Ishikawa (cell line): ENCODE measurements around the gene DCHS1.

Experiments
- CEBPB ChIP-seq: IDR thresholded peaks from 2 replicates; pipeline ENCODE4 v1.6.1; 2012
- CREB1 ChIP-seq: IDR thresholded peaks from 2 replicates; pipeline ENCODE4 v1.6.1; 2012; ENCODE audit warnings: low read depth
- EGR1 ChIP-seq: IDR thresholded peaks from 2 replicates; pipeline ENCODE4 v1.6.1; 2012
- EP300 ChIP-seq: IDR thresholded peaks from 2 replicates; pipeline ENCODE4 v1.6.1; 2012; ENCODE audit warnings: borderline replicate concordance
- FOXM1 ChIP-seq: IDR thresholded peaks from 2 replicates; pipeline ENCODE4 v1.6.1; 2012; ENCODE audit warnings: low read depth, borderline replicate concordance
- MAX ChIP-seq: IDR thresholded peaks from 2 replicates; pipeline ENCODE4 v1.6.1; 2012
- NFIC ChIP-seq: IDR thresholded peaks from 2 replicates; pipeline ENCODE4 v1.6.1; 2012
- RAD21 ChIP-seq: IDR thresholded peaks from 2 replicates; pipeline ENCODE4 v1.6.1; 2012; ENCODE audit warnings: low read depth
- REST ChIP-seq: IDR thresholded peaks from 2 replicates; pipeline ENCODE4 v1.6.1; 2012; ENCODE audit warnings: low read depth, mild to moderate bottlenecking
- TAF1 ChIP-seq: IDR thresholded peaks from 2 replicates; pipeline ENCODE4 v1.6.1; 2012; ENCODE audit warnings: low read depth, mild to moderate bottlenecking
- TCF12 ChIP-seq: IDR thresholded peaks from 2 replicates; pipeline ENCODE4 v1.6.1; 2012; ENCODE audit warnings: low read depth
- TEAD4 ChIP-seq: IDR thresholded peaks from 2 replicates; pipeline ENCODE4 v1.6.1; 2012
- USF1 ChIP-seq: IDR thresholded peaks from 2 replicates; pipeline ENCODE4 v1.6.1; 2012
- YY1 ChIP-seq: IDR thresholded peaks from 2 replicates; pipeline ENCODE4 v1.6.1; 2012; ENCODE audit warnings: low read depth
- ZBTB7A ChIP-seq: IDR thresholded peaks from 2 replicates; pipeline ENCODE4 v1.6.1; 2012; ENCODE audit warnings: low read depth

Gene DCHS1

GRCh38 chr11:6634534-6634933 is 21.1 kb downstream of the DCHS1 start:
- TF ChIP-seq NFIC (no peak), YY1 (no peak), TEAD4 (no peak)

- TF ChIP-seq CEBPB = no peak
- TF ChIP-seq TCF12 = no peak
- TF ChIP-seq YY1 = no peak
- no peak for TF ChIP-seq RAD21
- TF ChIP-seq CREB1 = no peak
- TF ChIP-seq USF1 = no peak
- no peak for TF ChIP-seq EP300
- TF ChIP-seq TEAD4 = no peak
- no peak for TF ChIP-seq ZBTB7A
Measured at GRCh38 chr11:6633422-6634408, 21.9 kb downstream of the DCHS1 start.

GRCh38 chr11:6632116-6633073 is 23.2 kb downstream of the DCHS1 start:
- TF ChIP-seq FOXM1 (no peak), EP300 (no peak), REST (no peak), TCF12 (no peak), EGR1 (no peak), TAF1 (no peak), NFIC (no peak), ZBTB7A (no peak), RAD21 (no peak), CEBPB (no peak), USF1 (no peak), YY1 (no peak), TEAD4 (no peak), CREB1 (no peak), MAX (no peak)

GRCh38 chr11:6631361-6631890 is 24.2 kb downstream of the DCHS1 start:
- TF ChIP-seq TEAD4 = no peak
- TF ChIP-seq TCF12 = no peak
- TF ChIP-seq YY1 = no peak
- no peak for TF ChIP-seq ZBTB7A

GRCh38 chr11:6630632-6631291 is 24.8 kb downstream of the DCHS1 start:
- TF ChIP-seq CEBPB (no peak), MAX (no peak), FOXM1 (no peak), USF1 (no peak), REST (no peak), NFIC (no peak), EGR1 (no peak), YY1 (no peak), TAF1 (no peak), ZBTB7A (no peak), EP300 (no peak), TCF12 (no peak), CREB1 (no peak), RAD21 (no peak), TEAD4 (no peak)
